Right hindlimb (tissue), 1 donor: ENCODE results near the gene RAB4B.
"Not testable (repeated sequence)": the region's sequence is repeated elsewhere in the genome, so short reads cannot be mapped to it uniquely, and the experiment has no call there.

ENCODE experiments used
- DNase-seq: peaks from one replicate; pipeline ENCODE4 v3.0.0-alpha.2; 2018

The RAB4B gene

GRCh38 chr19:40781140-40781539 lies 3.1 kb downstream of the RAB4B start:
- no peak for DNase-seq

DNA sequence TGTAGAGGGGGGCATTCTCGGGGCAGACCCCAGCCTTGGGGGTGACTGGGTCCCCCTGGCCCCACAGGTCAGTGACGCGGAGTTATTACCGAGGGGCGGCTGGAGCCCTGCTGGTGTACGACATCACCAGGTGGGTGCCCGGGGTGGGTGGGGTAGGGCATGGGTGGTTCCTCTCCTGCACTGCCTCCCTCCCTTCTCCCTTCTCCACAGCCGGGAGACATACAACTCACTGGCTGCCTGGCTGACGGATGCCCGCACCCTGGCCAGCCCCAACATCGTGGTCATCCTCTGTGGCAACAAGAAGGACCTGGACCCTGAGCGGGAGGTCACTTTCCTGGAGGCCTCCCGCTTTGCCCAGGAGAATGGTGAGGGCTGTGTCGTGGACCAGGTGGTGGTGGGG lies 5.7 kb downstream of the RAB4B start:
- DNase-seq: no peak

- not testable (repeated sequence) for DNase-seq
Observed at GRCh38 chr19:40784146-40784545, 6.1 kb downstream of the RAB4B start.

GRCh38 chr19:40785526-40785925 lies 7.5 kb downstream of the RAB4B start:
- no peak for DNase-seq

GRCh38 chr19:40786060-40787037 lies 8.3 kb downstream of the RAB4B start:
- no peak for DNase-seq

DNA sequence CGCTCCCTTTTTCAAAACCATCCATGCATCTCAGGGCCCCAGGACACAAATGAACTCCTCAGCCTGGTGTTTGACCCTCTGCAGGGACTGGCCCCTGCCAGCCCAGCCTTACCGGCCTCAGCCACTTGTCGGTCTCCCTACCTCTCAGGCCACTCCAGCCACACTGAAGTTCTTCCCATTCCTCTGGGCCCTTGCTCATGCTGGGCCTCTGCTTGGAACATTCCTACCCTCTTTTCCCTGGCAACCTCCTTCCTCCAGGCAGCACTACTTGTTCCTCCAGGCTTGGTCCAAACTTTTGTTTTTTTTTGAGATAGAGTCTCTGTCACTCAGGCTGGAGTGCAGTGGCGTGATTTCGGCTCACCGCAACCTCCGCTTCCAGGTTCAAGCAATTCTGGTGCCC lies 13.3 kb downstream of the RAB4B start:
- no peak for DNase-seq

DNA sequence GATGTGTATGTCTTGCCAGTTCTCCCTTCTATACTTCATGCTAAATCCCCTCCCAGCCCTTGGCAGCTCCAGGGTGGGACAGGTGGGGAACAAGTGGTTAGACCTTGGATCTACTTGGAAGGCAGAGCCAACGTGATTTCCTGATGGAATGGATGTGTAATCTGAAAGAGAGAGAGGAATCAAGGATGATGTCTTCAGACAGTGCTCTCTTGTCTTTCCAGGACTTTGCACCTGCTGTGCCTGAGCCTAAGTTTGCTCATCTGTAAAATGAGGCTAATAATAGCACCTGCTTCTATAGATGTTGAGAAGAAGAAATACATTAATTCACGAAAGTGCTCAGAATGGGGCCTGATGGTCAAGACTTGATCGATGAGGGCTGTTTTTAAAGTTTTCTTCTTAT lies 13.9 kb downstream of the RAB4B start:
- DNase-seq: no peak

DNA sequence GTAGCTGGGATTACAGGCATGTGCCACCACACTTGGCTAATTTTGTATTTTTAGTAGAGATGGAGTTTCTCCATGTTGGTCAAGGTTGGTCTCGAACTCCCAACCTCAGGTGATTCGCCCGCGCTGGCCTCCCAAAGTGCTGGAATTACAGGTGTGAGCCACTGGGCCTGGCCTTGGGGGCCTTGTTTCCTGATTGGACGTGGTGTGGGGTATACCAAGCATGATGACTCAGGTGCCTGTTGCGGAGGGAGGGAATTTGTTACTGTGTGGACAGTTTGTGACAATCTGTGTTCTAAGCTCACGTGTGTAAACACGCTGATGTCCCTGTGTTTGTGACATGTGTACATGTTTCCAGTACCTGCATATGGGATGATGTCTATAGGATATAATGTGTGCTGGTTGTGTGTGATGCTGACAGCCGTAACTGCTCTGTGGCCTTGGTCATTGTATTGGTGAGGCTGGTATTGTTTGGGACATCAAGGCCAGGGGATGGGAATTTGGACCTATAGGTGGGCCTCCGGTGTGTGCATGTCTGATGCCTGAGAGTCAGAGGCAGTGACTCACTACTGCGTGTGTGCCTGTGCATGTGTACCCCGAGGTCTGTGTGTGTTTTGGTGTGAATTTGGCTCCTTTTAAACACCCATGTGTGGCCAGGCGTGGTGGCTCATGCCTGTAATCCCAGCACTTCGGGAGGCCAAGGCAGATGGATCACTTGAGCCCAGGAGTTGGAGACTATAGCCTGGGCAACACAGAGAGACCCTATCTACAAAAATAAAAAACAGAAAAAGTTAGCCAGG lies 19.3 kb downstream of the RAB4B start:
- DNase-seq: no peak

GRCh38 chr19:40797963-40798682 lies 20.1 kb downstream of the RAB4B start:
- DNase-seq: peak; percentile 53

- peak; percentile 100 for DNase-seq
Observed at GRCh38 chr19:40798683-40799557, 20.9 kb downstream of the RAB4B start, which contains the start of gene EGLN2. EGLN2 (plus strand) TSS chr19:40799191; CDS start chr19:40800573, 1,382 bp downstream.

- DNase-seq: peak; percentile 74
Observed at GRCh38 chr19:40799558-40800338, 21.7 kb downstream of the RAB4B start.

- DNase-seq: no peak
Observed at GRCh38 chr19:40800339-40800996, 22.4 kb downstream of the RAB4B start.

GRCh38 chr19:40800997-40801377 lies 22.9 kb downstream of the RAB4B start:
- no peak for DNase-seq

DNA sequence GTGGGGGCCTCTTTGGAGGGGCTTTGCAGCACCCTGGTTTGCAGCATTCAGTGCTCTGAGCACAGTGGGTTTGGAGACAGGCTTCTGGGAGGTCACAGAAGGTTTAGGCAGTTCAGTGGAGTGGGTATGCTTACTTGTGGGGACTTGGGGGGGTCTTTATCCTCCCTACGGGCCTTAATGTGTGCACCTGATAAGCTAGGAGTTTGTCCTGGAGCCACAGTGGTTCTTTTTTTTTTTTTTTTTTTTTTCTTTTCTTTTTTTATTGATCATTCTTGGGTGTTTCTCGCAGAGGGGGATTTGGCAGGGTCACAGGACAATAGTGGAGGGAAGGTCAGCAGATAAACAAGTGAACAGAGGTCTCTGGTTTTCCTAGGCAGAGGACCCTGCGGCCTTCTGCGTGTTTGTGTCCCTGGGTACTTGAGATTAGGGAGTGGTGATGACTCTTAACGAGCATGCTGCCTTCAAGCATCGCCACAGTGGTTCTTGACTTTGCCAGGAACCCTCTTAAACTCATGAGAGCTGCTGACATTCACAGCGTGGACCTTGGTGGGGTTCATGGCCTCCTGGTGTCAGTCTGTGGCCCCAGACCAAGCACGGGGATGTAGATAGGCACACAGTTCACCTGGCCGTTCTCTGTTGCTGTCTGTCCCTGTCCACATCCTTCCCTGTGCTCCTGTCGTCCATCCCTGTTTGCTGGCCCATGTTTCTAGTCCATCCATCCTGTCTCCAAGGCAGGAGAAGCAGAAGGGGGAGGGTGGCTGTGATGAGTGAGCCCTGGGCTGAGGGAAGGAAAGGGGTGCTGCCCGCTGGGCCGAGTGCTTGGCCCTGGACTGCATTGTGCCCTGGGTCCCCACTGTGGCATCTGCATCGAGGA lies 23.6 kb downstream of the RAB4B start:
- no peak for DNase-seq

- DNase-seq: no peak
Observed at GRCh38 chr19:40802300-40803169, 24.5 kb downstream of the RAB4B start.

DNA sequence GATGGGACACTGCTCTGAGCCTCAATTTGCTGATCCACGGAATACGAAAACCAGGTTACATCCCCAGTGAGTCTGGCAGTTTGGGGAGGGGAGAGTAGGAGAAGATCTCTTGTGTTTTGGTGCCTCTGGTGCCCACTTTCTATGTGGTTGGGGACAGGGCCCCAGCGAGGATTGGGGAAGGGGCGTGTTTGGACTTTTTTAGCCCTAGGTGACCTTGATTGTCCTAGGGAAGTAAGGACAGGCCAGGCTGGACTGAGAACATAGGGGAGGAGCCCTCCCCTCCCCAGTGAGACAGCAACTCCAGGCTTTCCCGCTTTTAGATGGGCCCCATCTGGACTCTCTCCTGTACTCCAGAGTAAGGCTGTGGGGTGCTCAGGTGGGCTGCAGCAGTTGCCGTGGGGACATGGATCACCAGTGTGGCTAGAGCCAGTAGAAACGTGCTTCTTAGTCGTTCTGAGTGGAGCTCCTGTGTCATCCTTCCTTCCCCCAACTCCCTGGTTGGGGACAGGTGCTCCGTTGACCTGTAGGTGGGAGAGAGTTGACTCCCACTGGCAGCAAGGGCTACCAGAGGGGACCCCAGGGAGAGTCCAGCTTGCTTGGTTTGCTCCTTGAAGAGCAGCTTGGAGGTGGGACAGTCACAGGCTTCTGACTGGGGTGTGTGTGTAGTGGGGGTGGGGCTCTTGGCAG lies 25.3 kb downstream of the RAB4B start:
- DNase-seq: no peak

GRCh38 chr19:40803857-40804782 lies 26.1 kb downstream of the RAB4B start:
- no peak for DNase-seq
